ENCODE measurements around the gene CFAP410. TPM values are rescaled to one million over a fixed set of nuclear protein-coding genes. Genes with fewer than 3 reads are reported as not detected.

Gene CFAP410
- total RNA-seq, 1 experiment from 2014 or later: 19.3 TPM

DNA sequence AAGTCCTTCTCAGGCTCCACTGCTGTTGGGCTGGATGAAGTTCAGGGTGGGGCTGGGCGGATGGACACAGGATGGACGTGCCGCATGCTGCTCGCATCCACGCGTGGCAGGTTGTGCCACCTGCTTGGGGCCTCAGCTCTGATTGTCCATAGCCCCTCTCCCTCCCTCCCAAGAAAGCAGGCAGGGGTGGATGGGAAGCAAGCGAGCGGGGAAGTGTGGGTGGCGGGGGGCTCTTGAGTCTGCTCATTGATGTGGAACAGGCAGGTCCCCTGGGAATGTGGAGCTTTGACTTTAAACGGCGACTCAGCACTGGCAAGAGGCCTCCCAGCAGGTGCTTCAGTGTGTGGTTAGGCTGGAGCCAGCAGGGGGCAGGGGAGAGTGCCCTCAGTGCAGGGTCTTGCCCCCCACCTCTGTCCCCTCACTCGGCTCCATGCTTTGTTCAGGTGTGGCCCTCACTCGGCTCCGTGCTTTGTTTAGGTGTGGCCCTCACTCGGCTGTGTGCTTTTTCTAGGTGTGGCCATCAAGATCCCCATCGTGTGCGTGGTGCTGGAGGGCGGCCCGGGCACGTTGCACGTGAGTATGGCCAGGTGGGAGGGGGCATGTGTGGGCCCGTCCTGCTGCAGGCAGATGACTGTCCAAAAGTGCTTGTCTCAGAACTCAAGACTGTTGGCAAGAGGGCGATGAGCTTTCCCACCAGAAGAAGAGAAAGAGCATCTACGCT is 38.2 kb upstream of the CFAP410 start:
- H3K4me1 Mint-ChIP-seq: peaks cover 17% of the 10 kb centered on the region
- POLR2A ChIA-PET: no interaction called here
- peaks cover 10% of the 10 kb centered on the region; the same call in 1 of the 2 replicates for H3K27me3 Mint-ChIP-seq (ENCODE audit: low read depth)
- DNase-seq (ENCODE audit: low spot score): peak; percentile 55
- H3K36me3 Mint-ChIP-seq: peaks cover 11% of the 10 kb centered on the region
- peak; percentile 64 for ATAC-seq
- H3K4me3 Mint-ChIP-seq: no peak overlapping the region
- peaks cover 25% of the 10 kb centered on the region for H3K9me3 Mint-ChIP-seq
- TF ChIP-seq, protein P1, sequence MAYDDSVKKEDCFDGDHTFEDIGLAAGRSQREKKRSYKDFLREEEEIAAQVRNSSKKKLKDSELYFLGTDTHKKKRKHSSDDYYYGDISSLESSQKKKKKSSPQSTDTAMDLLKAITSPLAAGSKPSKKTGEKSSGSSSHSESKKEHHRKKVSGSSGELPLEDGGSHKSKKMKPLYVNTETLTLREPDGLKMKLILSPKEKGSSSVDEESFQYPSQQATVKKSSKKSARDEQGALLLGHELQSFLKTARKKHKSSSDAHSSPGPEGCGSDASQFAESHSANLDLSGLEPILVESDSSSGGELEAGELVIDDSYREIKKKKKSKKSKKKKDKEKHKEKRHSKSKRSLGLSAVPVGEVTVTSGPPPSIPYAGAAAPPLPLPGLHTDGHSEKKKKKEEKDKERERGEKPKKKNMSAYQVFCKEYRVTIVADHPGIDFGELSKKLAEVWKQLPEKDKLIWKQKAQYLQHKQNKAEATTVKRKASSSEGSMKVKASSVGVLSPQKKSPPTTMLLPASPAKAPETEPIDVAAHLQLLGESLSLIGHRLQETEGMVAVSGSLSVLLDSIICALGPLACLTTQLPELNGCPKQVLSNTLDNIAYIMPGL (CRISPR knock-in tag; IDR thresholded peaks at IDR 0.05): no peak
- TF ChIP-seq FOXJ3 (CRISPR knock-in tag; IDR thresholded peaks at IDR 0.05; ENCODE audit: borderline replicate concordance): no peak
- TF ChIP-seq, protein P2, sequence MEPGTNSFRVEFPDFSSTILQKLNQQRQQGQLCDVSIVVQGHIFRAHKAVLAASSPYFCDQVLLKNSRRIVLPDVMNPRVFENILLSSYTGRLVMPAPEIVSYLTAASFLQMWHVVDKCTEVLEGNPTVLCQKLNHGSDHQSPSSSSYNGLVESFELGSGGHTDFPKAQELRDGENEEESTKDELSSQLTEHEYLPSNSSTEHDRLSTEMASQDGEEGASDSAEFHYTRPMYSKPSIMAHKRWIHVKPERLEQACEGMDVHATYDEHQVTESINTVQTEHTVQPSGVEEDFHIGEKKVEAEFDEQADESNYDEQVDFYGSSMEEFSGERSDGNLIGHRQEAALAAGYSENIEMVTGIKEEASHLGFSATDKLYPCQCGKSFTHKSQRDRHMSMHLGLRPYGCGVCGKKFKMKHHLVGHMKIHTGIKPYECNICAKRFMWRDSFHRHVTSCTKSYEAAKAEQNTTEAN (CRISPR knock-in tag; IDR thresholded peaks at IDR 0.05): no peak
- no peak for TF ChIP-seq ZBTB21 (CRISPR knock-in tag; IDR thresholded peaks at IDR 0.05; ENCODE audit: borderline replicate concordance)
- TF ChIP-seq SP1 (CRISPR knock-in tag; conservative IDR thresholded peaks at IDR 0.05): no peak
- TF ChIP-seq, protein P3, sequence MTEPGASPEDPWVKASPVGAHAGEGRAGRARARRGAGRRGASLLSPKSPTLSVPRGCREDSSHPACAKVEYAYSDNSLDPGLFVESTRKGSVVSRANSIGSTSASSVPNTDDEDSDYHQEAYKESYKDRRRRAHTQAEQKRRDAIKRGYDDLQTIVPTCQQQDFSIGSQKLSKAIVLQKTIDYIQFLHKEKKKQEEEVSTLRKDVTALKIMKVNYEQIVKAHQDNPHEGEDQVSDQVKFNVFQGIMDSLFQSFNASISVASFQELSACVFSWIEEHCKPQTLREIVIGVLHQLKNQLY (CRISPR knock-in tag; IDR thresholded peaks at IDR 0.05): no peak
- CTCF ChIA-PET: interaction anchor here (0.6 to 1.0 kb wide), 9 partner anchors 9 to 133 kb away, joined by 3 to 14 read pairs (median 4); no protein-coding TSS in a partner anchor
- H3K27ac Mint-ChIP-seq: no peak overlapping the region

DNA sequence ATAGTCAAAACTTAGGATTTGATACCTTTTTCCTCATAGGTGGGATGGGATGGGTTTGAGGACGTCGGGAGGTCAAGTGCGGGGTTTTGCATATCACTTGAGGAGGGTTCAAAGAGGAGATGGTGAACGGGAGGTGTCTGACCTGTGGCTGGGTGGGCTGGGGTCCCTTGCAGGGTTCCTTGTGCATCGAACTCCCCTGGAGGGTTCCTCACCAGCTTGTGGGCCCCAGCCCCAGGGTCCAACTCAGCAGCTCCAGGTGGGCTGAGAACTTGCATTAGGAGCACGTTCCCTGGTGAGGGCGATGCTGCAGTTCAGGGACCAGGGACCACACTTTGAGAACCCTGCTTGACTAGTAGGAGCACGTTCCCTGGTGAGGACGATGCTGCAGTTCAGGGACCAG is 37.4 kb upstream of the CFAP410 start:
- DNase-seq (ENCODE audit: low spot score) (no peak), ATAC-seq (no peak)
- Mint-ChIP-seq H3K4me3 (no peak overlapping the region), H3K4me1 (peaks cover 17% of the 10 kb centered on the region), H3K9me3 (peaks cover 26% of the 10 kb centered on the region), H3K27ac (no peak overlapping the region), H3K27me3 (ENCODE audit: low read depth) (peaks cover 16% of the 10 kb centered on the region), H3K36me3 (peaks cover 11% of the 10 kb centered on the region)
- CTCF ChIA-PET: interaction anchor here (0.6 to 1.0 kb wide), 9 partner anchors 8 to 134 kb away, joined by 3 to 14 read pairs (median 4); no protein-coding TSS in a partner anchor
- POLR2A ChIA-PET: interaction anchor here (0.5 kb wide), 1 partner anchor 30 kb away, joined by 4 read pairs; no protein-coding TSS in a partner anchor
- TF ChIP-seq ZNF416 (CRISPR knock-in tag; IDR thresholded peaks at IDR 0.05) (no peak), TEAD1 (CRISPR knock-in tag; IDR thresholded peaks at IDR 0.05) (no peak), NFATC4 (CRISPR knock-in tag; IDR thresholded peaks at IDR 0.05) (no peak), JAZF1 (CRISPR knock-in tag; IDR thresholded peaks at IDR 0.05) (no peak), NFYB (CRISPR knock-in tag; conservative IDR thresholded peaks at IDR 0.05; ENCODE audit: low read depth) (no peak), SP1 (CRISPR knock-in tag; conservative IDR thresholded peaks at IDR 0.05) (no peak), HMGA2 (CRISPR knock-in tag; IDR thresholded peaks at IDR 0.05) (no peak), NR3C1 (CRISPR knock-in tag; conservative IDR thresholded peaks at IDR 0.05; ENCODE audit: low read depth) (no peak), NR1H2 (CRISPR knock-in tag; IDR thresholded peaks at IDR 0.05) (no peak), FOXP1 (CRISPR knock-in tag; IDR thresholded peaks at IDR 0.05; ENCODE audit: borderline replicate concordance) (no peak), RELA (CRISPR knock-in tag; IDR thresholded peaks at IDR 0.05; ENCODE audit: borderline replicate concordance) (no peak), RORB (CRISPR knock-in tag; IDR thresholded peaks at IDR 0.05) (no peak)
- TF ChIP-seq, protein P4, sequence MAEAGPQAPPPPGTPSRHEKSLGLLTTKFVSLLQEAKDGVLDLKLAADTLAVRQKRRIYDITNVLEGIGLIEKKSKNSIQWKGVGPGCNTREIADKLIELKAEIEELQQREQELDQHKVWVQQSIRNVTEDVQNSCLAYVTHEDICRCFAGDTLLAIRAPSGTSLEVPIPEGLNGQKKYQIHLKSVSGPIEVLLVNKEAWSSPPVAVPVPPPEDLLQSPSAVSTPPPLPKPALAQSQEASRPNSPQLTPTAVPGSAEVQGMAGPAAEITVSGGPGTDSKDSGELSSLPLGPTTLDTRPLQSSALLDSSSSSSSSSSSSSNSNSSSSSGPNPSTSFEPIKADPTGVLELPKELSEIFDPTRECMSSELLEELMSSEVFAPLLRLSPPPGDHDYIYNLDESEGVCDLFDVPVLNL (CRISPR knock-in tag; IDR thresholded peaks at IDR 0.05; ENCODE audit: borderline replicate concordance, low read depth): no peak
- TF ChIP-seq, protein P5, sequence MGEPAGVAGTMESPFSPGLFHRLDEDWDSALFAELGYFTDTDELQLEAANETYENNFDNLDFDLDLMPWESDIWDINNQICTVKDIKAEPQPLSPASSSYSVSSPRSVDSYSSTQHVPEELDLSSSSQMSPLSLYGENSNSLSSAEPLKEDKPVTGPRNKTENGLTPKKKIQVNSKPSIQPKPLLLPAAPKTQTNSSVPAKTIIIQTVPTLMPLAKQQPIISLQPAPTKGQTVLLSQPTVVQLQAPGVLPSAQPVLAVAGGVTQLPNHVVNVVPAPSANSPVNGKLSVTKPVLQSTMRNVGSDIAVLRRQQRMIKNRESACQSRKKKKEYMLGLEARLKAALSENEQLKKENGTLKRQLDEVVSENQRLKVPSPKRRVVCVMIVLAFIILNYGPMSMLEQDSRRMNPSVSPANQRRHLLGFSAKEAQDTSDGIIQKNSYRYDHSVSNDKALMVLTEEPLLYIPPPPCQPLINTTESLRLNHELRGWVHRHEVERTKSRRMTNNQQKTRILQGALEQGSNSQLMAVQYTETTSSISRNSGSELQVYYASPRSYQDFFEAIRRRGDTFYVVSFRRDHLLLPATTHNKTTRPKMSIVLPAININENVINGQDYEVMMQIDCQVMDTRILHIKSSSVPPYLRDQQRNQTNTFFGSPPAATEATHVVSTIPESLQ (CRISPR knock-in tag; IDR thresholded peaks at IDR 0.05): no peak
- TF ChIP-seq, protein P6, sequence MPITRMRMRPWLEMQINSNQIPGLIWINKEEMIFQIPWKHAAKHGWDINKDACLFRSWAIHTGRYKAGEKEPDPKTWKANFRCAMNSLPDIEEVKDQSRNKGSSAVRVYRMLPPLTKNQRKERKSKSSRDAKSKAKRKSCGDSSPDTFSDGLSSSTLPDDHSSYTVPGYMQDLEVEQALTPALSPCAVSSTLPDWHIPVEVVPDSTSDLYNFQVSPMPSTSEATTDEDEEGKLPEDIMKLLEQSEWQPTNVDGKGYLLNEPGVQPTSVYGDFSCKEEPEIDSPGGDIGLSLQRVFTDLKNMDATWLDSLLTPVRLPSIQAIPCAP (CRISPR knock-in tag; IDR thresholded peaks at IDR 0.05): no peak
- TF ChIP-seq, protein P7, sequence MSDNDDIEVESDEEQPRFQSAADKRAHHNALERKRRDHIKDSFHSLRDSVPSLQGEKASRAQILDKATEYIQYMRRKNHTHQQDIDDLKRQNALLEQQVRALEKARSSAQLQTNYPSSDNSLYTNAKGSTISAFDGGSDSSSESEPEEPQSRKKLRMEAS (CRISPR knock-in tag; IDR thresholded peaks at IDR 0.05): no peak
